Coronary artery (tissue), 2 donors: ENCODE data around the gene ZAP70.

Source experiments
- DNase-seq: peaks from one replicate; pipeline ENCODE4 v3.0.0-alpha.2; 2017; ENCODE audit warnings: low spot score
- H3K27ac ChIP-seq, 2 donors: fragments of 200-600 bp; sonication (generic); one replicate each; pipeline ENCODE4 v1.5.1; 2016 to 2019
- H3K4me3 ChIP-seq: fragments of 200-600 bp; sonication (generic); 2 replicates; pipeline ENCODE4 v1.5.1; 2016; ENCODE audit warnings: mild to moderate bottlenecking, moderate library complexity
- TF ChIP-seq, protein P1 (sequence below): fragments of 200-600 bp; sonication (generic); IDR thresholded peaks from one replicate; pipeline ENCODE4 v1.5.1; 2019; ENCODE audit warnings: antibody characterized with exemption

ZAP70 gene

DNA sequence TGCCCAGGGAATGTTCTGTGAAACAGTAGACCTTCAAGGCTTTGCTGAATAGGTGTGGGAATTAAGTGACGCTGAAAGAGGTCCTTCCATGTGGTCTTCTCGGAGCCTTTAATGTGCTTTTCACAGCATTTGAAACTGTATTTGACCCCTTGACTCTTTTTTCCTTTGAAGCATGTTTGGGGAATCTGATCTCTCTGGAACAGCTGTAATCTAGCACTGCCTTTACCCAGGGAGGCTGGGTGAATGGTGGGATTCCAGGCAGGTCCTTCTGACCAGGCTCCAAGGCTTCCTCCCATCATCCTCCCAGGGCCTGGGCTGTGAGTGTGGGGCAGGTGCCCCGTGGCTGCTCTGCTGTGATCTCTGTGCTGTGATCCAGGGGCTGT is 4.2 kb downstream of the ZAP70 start:
- H3K27ac ChIP-seq, result no peak overlapping the region

DNA sequence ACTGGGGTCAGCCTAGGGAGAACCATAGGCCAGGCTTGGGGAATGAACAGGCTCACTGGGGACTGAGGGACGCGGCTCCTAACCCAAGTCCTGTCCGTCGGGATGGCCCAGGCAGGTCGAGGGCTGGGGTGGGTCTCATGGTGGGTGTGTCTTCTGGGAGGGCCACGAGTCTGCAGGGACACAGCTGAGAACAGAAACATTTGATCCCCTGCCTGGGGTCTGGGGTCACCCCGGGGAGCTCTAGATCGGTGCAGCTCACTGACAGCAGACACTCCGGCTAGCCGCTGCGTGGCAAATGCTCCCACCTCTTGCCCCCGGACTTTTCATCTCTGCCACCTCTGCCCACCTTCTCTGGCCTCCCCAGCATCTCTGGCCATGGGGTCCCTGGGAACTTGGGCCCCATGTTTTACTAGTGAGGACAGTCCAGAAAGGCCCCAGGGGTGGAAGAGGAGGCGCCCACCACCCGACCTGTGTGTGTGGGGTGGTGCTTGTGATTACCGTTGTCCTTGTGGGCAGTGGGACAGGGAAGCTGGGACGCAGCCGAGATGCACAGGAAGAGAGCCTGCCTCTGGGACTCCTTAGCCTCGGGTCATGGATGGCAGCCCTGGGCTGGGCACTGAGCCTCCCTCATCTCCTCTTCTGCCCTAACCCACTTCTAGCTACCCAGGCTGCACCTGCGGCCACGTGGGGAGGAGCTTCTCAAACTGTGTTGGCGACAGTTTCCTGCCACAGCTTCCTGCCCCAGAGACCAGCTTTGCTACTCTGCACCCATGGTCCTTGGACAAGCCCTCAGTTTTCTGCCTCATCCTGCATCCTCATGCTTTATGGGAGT is 4.9 kb downstream of the ZAP70 start:
- no peak overlapping the region for H3K4me3 ChIP-seq
- DNase-seq, result no peak

More for the DNA sequence above, 4.2 kb downstream of the ZAP70 start:
- no peak overlapping the region for H3K4me3 ChIP-seq
- no peak for DNase-seq
- TF ChIP-seq, protein P1, sequence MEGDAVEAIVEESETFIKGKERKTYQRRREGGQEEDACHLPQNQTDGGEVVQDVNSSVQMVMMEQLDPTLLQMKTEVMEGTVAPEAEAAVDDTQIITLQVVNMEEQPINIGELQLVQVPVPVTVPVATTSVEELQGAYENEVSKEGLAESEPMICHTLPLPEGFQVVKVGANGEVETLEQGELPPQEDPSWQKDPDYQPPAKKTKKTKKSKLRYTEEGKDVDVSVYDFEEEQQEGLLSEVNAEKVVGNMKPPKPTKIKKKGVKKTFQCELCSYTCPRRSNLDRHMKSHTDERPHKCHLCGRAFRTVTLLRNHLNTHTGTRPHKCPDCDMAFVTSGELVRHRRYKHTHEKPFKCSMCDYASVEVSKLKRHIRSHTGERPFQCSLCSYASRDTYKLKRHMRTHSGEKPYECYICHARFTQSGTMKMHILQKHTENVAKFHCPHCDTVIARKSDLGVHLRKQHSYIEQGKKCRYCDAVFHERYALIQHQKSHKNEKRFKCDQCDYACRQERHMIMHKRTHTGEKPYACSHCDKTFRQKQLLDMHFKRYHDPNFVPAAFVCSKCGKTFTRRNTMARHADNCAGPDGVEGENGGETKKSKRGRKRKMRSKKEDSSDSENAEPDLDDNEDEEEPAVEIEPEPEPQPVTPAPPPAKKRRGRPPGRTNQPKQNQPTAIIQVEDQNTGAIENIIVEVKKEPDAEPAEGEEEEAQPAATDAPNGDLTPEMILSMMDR, result no peak

DNA sequence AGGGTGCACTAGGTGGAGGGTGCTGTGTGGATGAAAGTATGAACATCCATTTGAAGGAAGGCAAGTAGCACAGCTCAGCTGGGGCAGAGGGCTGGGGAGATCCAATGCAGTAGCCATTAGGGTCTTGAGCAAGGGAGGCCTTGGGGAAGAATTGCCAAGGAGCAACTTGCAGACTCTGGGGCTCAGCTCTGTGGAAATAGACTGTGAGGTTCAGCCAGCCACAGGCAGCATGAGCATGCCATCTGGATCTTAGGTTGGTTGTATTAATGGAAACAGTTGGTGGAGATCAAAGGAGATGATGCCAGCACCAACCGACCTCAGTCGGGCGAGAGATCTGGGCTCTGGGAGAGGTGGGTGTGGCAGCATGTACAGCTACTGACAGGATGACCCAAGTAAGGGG is 5.6 kb downstream of the ZAP70 start:
- Histone ChIP-seq H3K27ac (no peak overlapping the region), H3K4me3 (no peak overlapping the region)
- no peak for DNase-seq
- TF ChIP-seq, protein P1, result no peak

More for the DNA sequence above, 4.9 kb downstream of the ZAP70 start:
- TF ChIP-seq, protein P1, result no peak
- H3K27ac ChIP-seq, result no peak overlapping the region

DNA sequence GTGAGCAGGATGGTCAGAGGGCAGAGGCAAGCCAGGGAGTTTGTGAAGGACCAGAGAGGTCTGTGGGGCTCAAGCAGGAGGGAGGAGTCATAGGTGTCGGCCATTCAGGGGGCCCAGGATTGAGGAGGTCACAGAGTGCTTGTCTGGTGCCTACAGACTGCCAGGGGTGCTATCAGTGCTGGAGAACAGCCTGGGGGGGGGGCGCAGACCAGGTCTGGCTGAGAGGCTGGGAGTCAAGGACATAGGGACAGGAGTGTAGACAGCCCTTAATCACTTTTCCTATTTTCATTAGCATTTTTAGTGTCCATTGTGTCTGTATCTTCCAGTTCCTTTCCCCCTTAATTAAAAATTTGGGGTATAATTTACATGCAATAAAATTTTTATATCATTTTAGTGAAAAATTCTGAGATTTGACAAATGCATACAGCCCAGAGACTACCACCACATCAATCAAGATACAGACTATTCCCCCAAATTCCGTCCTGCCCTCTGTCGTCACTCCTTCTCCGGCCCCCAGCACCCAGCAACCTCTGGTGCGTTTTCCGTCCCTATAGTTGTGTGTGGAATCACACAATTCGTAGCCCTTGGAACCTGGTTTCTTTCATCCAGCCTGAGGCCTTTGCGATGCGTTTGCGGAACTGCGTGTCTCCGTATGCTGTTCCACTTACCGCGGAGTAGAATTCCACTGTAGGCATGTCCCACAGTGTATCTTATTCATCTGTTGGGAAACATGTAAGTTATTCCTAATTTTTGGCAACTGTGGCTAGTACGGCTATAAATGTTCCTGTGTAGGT is 6.2 kb downstream of the ZAP70 start:
- Histone ChIP-seq H3K27ac (no peak overlapping the region), H3K4me3 (no peak overlapping the region)
- TF ChIP-seq, protein P1, result no peak
- no peak for DNase-seq

DNA sequence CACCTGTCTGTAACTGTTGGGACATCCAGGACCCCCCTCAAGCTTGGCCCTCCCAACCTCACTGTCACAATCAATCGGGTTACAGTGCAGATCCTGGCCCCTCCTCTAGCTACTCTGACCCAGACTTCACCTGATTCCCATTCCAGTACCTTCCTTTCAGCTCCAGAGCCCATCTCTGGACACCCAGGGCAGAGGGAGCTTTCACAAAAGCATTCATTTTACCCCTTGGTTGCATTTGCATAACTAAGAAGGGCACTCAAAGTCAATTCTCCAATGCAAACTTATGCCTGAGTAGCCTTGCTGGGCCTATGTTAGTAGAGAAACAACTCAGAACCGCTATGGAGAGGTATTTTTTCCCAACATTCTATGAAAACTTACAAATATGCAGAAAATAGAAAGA is 7.4 kb downstream of the ZAP70 start:
- DNase-seq, result no peak
- H3K27ac ChIP-seq, result no peak overlapping the region
- TF ChIP-seq, protein P1, result no peak
- H3K4me3 ChIP-seq, result no peak overlapping the region

DNA sequence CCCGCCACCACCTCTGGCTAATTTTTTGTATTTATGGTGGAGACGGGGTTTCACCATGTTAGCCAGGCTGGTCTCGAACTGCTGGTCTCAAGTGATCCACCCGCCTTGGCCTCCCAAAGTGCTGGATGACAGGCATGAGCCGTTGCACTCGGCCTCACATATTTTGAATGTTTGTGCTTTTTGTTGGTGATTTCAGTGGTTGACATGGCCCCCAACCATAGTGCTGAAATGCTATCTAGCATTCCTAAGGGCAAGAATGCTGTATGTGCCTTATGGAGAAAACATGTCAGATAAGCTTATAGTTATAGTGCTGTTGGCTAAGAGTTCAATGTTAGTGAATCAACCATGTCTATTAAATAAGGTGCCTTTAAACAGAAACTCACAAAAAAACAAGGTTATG is 8.9 kb downstream of the ZAP70 start:
- DNase-seq, result no peak
- Histone ChIP-seq H3K27ac (no peak overlapping the region), H3K4me3 (no peak overlapping the region)
- TF ChIP-seq, protein P1, result no peak
